ENCODE results near the gene FIZ1. TPM values are rescaled to one million over a fixed set of nuclear protein-coding genes. Genes with fewer than 3 reads are reported as not detected.

Gene FIZ1
- total RNA-seq, 1 experiment from 2014 or later, result 21.5 TPM

DNA sequence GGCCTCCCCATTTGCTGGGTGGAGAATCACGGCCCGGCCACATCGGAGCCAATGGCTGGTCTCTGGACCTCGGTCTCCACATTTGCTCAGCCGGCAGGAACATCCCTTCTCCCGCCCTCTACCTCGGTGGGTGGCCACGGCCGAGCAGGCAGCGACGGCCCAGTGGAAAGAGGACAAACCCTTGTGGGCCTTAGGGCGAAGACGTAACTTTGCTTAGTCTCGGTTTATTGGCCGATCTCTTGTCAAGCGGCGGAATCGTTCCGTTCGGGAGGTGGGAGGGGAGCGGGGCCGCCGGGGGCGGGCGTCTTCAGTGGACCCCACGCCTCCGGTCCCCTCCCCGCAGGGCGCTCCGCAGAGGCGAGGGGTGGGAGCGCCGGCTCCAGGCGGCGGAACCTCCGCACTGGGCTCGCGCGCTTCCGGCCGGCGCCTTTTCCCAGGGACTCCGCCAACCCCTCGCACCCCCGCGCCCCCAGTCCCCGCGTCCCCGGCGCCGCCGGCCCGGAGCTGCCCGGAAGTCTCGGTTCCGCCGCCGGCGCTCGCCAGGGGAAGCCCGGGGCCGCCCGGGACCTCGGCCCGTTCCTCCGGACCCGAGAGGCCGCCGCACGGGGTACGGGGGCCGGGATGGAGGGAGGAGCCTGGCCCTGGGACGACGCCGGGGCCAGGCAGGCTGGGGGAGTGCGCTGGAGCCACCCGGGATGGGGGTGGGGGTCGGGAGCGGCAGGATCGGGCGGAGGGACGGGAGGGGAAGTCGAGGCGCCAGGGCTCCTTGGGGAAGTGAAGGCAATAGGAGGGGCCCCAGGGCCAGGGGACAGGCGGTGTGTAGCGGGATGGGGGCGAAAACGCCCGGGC is 41.5 kb upstream of the FIZ1 start, which contains the start of gene ZNF580:
ZNF580 (plus strand) TSS at position 426 of the 849 bp plus-strand sequence. CDS start 1,507 bp downstream, outside the sequence.
- peak; percentile 75 for DNase-seq
- Mint-ChIP-seq H3K4me3 (peak within 1 kb of the TSS; percentile 97), H3K4me1 (peaks cover 25 to 43% of the 10 kb centered on the region in 2 experiments), H3K36me3 (ENCODE audit: insufficient read depth in 1 of 3, low read depth in 3 of 3) (peaks cover 24 to 30% (median 30%) of the 10 kb centered on the region in 3 experiments), H3K9me3 (peaks cover 0 to 4% of the 10 kb centered on the region in 2 experiments; a peak in 3 of 5 replicates), H3K27me3 (ENCODE audit: low read depth) (peaks cover 3% of the 10 kb centered on the region; the same call in 1 of the 2 replicates), H3K27ac (peak within 1 kb of the TSS; percentile 91 to 95 (median 94))
- no peaks in the 10 kb centered on the region for H3K27me3 ChIP-seq (ENCODE audit: insufficient read depth, low read length)
- peak within 1 kb of the TSS; percentile 46; the same call in 1 of the 2 replicates for H3K14ac ChIP-seq (ENCODE audit: insufficient read depth, low read length)
- H3T11ph ChIP-seq (ENCODE audit: low read length), result no peak within 1 kb of the TSS
- no peak within 1 kb of the TSS for H2AFZ ChIP-seq (ENCODE audit: low read length)
- H2BK5ac ChIP-seq (ENCODE audit: insufficient read length, low read length), result no peak within 1 kb of the TSS
- no peak within 1 kb of the TSS for H4K5ac ChIP-seq (ENCODE audit: insufficient read length, low read depth, low read length)
- H4K8ac ChIP-seq (replicated peaks; ENCODE audit: insufficient read length, low read depth, low read length), result no peak within 1 kb of the TSS
- H3K9me3 ChIP-seq (ENCODE audit: control insufficient read depth, low read depth, low read length), result no peaks in the 10 kb centered on the region
- H3K79me2 ChIP-seq (ENCODE audit: insufficient read depth, low read length), result peaks cover 8% of the 10 kb centered on the region; the same call in 1 of the 2 replicates
- 0 out of 2 replicates have a peak, but pooled peaks cover under 1% of the 10 kb centered on the region for H3K4me1 ChIP-seq (ENCODE audit: insufficient read depth, low read length)
- H2BK120ac ChIP-seq (ENCODE audit: low read depth, low read length, poor library complexity, severe bottlenecking), result no peak within 1 kb of the TSS
- no peak within 1 kb of the TSS for H2BK15ac ChIP-seq (ENCODE audit: low read depth, low read length)
- peaks cover 4% of the 10 kb centered on the region for H3K79me1 ChIP-seq (ENCODE audit: insufficient read depth, low read depth, low read length, poor library complexity, severe bottlenecking)
- no peak within 1 kb of the TSS for H2BK12ac ChIP-seq (ENCODE audit: insufficient read length, low read depth, low read length)
- no peak within 1 kb of the TSS for H3K18ac ChIP-seq (ENCODE audit: insufficient read length, low read depth, low read length)
- H4K91ac ChIP-seq (ENCODE audit: insufficient read length, low read depth, low read length), result no peak within 1 kb of the TSS
- H3K23me2 ChIP-seq (ENCODE audit: insufficient read length, low read depth, low read length, poor library complexity, severe bottlenecking), result peaks cover 30% of the 10 kb centered on the region
- no peak within 1 kb of the TSS for H3K27ac ChIP-seq (ENCODE audit: insufficient read length, low read depth, low read length)
- peak within 1 kb of the TSS; percentile 73 for H3K4me2 ChIP-seq (ENCODE audit: insufficient read depth, insufficient read length, low read length)
- peak within 1 kb of the TSS; percentile 61 for H3K9ac ChIP-seq (ENCODE audit: extremely low read depth, insufficient read length, low read length)
- H3K4ac ChIP-seq (ENCODE audit: low read depth, low read length), result no peak within 1 kb of the TSS
- H2AK5ac ChIP-seq (ENCODE audit: insufficient read length, low read length), result no peak within 1 kb of the TSS
- no CpG with 5 or more reads among the region's 89 CpGs for WGBS (ENCODE audit: extremely low coverage, insufficient read length, low lambda C conversion rate)
- H2BK20ac ChIP-seq (ENCODE audit: low read depth, low read length, poor library complexity, severe bottlenecking), result no peak within 1 kb of the TSS
- no peaks in the 10 kb centered on the region for H4K20me1 ChIP-seq (ENCODE audit: control insufficient read depth, insufficient read depth, insufficient read length)
- no peak within 1 kb of the TSS for H3K23ac ChIP-seq (ENCODE audit: insufficient read length, low read depth, low read length)
- TF ChIP-seq, protein P1, sequence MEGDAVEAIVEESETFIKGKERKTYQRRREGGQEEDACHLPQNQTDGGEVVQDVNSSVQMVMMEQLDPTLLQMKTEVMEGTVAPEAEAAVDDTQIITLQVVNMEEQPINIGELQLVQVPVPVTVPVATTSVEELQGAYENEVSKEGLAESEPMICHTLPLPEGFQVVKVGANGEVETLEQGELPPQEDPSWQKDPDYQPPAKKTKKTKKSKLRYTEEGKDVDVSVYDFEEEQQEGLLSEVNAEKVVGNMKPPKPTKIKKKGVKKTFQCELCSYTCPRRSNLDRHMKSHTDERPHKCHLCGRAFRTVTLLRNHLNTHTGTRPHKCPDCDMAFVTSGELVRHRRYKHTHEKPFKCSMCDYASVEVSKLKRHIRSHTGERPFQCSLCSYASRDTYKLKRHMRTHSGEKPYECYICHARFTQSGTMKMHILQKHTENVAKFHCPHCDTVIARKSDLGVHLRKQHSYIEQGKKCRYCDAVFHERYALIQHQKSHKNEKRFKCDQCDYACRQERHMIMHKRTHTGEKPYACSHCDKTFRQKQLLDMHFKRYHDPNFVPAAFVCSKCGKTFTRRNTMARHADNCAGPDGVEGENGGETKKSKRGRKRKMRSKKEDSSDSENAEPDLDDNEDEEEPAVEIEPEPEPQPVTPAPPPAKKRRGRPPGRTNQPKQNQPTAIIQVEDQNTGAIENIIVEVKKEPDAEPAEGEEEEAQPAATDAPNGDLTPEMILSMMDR (conservative IDR thresholded peaks at IDR 0.05), result no peak
- no peak within 1 kb of the TSS for H3K56ac ChIP-seq (ENCODE audit: insufficient read length, low read depth, low read length)
